ENCODE results near the gene RNF5.
"Not testable (repeated sequence)": the region's sequence is repeated elsewhere in the genome, so short reads cannot be mapped to it uniquely, and the experiment has no call there.

Gene RNF5

GRCh38 chr6:32182555-32182981 lies 4.4 kb downstream of the RNF5 start:
- peak overlapping the region in 1 of 2 donors; percentile 54 for H3K27ac ChIP-seq
- no peak overlapping the region for H3K4me3 ChIP-seq
- no peak for DNase-seq (ENCODE audit: low spot score)
- no peak for TF ChIP-seq CTCF (IDR thresholded peaks at IDR 0.05)

GRCh38 chr6:32183030-32183429 lies 4.8 kb downstream of the RNF5 start:
- Histone ChIP-seq H3K4me3 (no peak overlapping the region), H3K27ac (peak overlapping the region in 1 of 2 donors; percentile 54)
- no peak for TF ChIP-seq CTCF (IDR thresholded peaks at IDR 0.05)
- no peak for DNase-seq (ENCODE audit: low spot score)

- TF ChIP-seq CTCF (IDR thresholded peaks at IDR 0.05): no peak
- Histone ChIP-seq H3K27ac (peak overlapping the region in 1 of 2 donors; percentile 54), H3K4me3 (no peak overlapping the region)
- no peak for DNase-seq (ENCODE audit: low spot score)
These were observed 5.4 kb downstream of the RNF5 start for GRCh38 chr6:32183483-32184083.

- Histone ChIP-seq H3K27ac (peak within 1 kb of the TSS; percentile 42 to 58), H3K4me3 (no peak within 1 kb of the TSS)
- no peak for TF ChIP-seq CTCF (IDR thresholded peaks at IDR 0.05)
- no peak for DNase-seq (ENCODE audit: low spot score)
These were observed 6.0 kb downstream of the RNF5 start, which contains the start of gene AGER for GRCh38 chr6:32184084-32184640. Gene AGER (minus strand): TSS chr6:32184253. CDS start chr6:32184222, 31 bp downstream.

GRCh38 chr6:32185681-32186131 lies 7.5 kb downstream of the RNF5 start:
- H3K4me3 ChIP-seq: not testable (repeated sequence)

GRCh38 chr6:32186151-32186840 lies 8.1 kb downstream of the RNF5 start:
- H3K4me3 ChIP-seq; DNase-seq (ENCODE audit: low spot score): not testable (repeated sequence)
- peak overlapping the region; percentile 61 to 84 for H3K27ac ChIP-seq

More at GRCh38 chr6:32185681-32186131, 7.5 kb downstream of the RNF5 start:
- peak overlapping the region; percentile 61 to 84 for H3K27ac ChIP-seq
- peak; percentile 96 for DNase-seq (ENCODE audit: low spot score)

GRCh38 chr6:32187009-32187709 lies 9.0 kb downstream of the RNF5 start:
- Histone ChIP-seq H3K27ac (peak overlapping the region; percentile 61 to 98), H3K4me3 (no peak overlapping the region)
- DNase-seq (ENCODE audit: low spot score): peak; percentile 71
- TF ChIP-seq CTCF (IDR thresholded peaks at IDR 0.05): no peak

- peak overlapping the region; percentile 93 for H3K4me3 ChIP-seq
- peak; percentile 70 for DNase-seq (ENCODE audit: low spot score)
- peak overlapping the region; percentile 98 for H3K27ac ChIP-seq
These were observed 9.6 kb downstream of the RNF5 start for GRCh38 chr6:32187725-32188380.
